ENCODE results near the gene ATP6V0C. TPM values are rescaled to one million over a fixed set of nuclear protein-coding genes. Genes with fewer than 3 reads are reported as not detected.
A peak's percentile ranks its signal among the peaks of the same experiment; 100 is the strongest.

ATP6V0C gene
- total RNA-seq, 1 experiment from 2014 or later = 176 TPM

GRCh38 chr16:2470603-2471015 lies 43.1 kb upstream of the ATP6V0C start:
- H3K9ac ChIP-seq (ENCODE audit: extremely low read depth, insufficient read length, low read length) = no peak overlapping the region
- no peaks in the 10 kb centered on the region for H3K4me1 ChIP-seq (ENCODE audit: insufficient read depth, low read length)
- peaks cover 35% of the 10 kb centered on the region for H3K27me3 Mint-ChIP-seq (ENCODE audit: low read depth)
- H3K4me3 Mint-ChIP-seq = peak overlapping the region; percentile 15 to 56; a peak in 2 of 5 replicates
- H2BK15ac ChIP-seq (ENCODE audit: low read depth, low read length) = no peak overlapping the region
- H3K56ac ChIP-seq (ENCODE audit: insufficient read length, low read depth, low read length) = no peak overlapping the region
- no peaks in the 10 kb centered on the region for H3K79me1 ChIP-seq (ENCODE audit: insufficient read depth, low read depth, low read length, poor library complexity, severe bottlenecking)
- no peaks in the 10 kb centered on the region for H3K9me3 Mint-ChIP-seq
- H2BK120ac ChIP-seq (ENCODE audit: low read depth, low read length, poor library complexity, severe bottlenecking) = no peak overlapping the region
- no peak overlapping the region for H2BK5ac ChIP-seq (ENCODE audit: insufficient read length, low read length)
- no peaks in the 10 kb centered on the region for H4K20me1 ChIP-seq (ENCODE audit: control insufficient read depth, insufficient read depth, insufficient read length)
- no peak overlapping the region for H3K27ac Mint-ChIP-seq
- no peaks in the 10 kb centered on the region for H3K36me3 Mint-ChIP-seq (ENCODE audit: insufficient read depth in 1 of 3, low read depth in 3 of 3)
- no peak overlapping the region for H4K5ac ChIP-seq (ENCODE audit: insufficient read length, low read depth, low read length)
- H3K27me3 ChIP-seq (ENCODE audit: insufficient read depth, low read length) = peaks cover 18% of the 10 kb centered on the region; the same call in 1 of the 2 replicates
- H3K27ac ChIP-seq (ENCODE audit: insufficient read length, low read depth, low read length) = no peak overlapping the region
- H4K8ac ChIP-seq (replicated peaks; ENCODE audit: insufficient read length, low read depth, low read length) = no peak overlapping the region
- WGBS (ENCODE audit: extremely low coverage, insufficient read length, low lambda C conversion rate) = no CpG with 5 or more reads among the region's 9 CpGs
- H2AFZ ChIP-seq (ENCODE audit: low read length) = no peak overlapping the region
- no peak overlapping the region for H3K18ac ChIP-seq (ENCODE audit: insufficient read length, low read depth, low read length)
- H3K4me1 Mint-ChIP-seq = peaks cover 21 to 25% of the 10 kb centered on the region in 2 experiments
- no peak overlapping the region for H2AK5ac ChIP-seq (ENCODE audit: insufficient read length, low read length)
- H3T11ph ChIP-seq (ENCODE audit: low read length) = no peak overlapping the region
- H4K91ac ChIP-seq (ENCODE audit: insufficient read length, low read depth, low read length) = no peak overlapping the region
- no peaks in the 10 kb centered on the region for H3K9me3 ChIP-seq (ENCODE audit: control insufficient read depth, low read depth, low read length)
- H2BK20ac ChIP-seq (ENCODE audit: low read depth, low read length, poor library complexity, severe bottlenecking) = no peak overlapping the region
- H3K79me2 ChIP-seq (ENCODE audit: insufficient read depth, low read length) = no peaks in the 10 kb centered on the region
- no peak overlapping the region for H2BK12ac ChIP-seq (ENCODE audit: insufficient read length, low read depth, low read length)
- no peak overlapping the region for H3K14ac ChIP-seq (ENCODE audit: insufficient read depth, low read length)
- no peak overlapping the region for H3K23ac ChIP-seq (ENCODE audit: insufficient read length, low read depth, low read length)
- H3K4me2 ChIP-seq (ENCODE audit: insufficient read depth, insufficient read length, low read length) = peak overlapping the region; percentile 8
- DNase-seq = no peak
- TF ChIP-seq CTCF (conservative IDR thresholded peaks at IDR 0.05) = no peak
- H3K4ac ChIP-seq (ENCODE audit: low read depth, low read length) = no peak overlapping the region
- peaks cover 15% of the 10 kb centered on the region for H3K23me2 ChIP-seq (ENCODE audit: insufficient read length, low read depth, low read length, poor library complexity, severe bottlenecking)
